CD4-positive, alpha-beta memory T cell (primary cell): ENCODE measurements around the gene SRRM2. TPM values are rescaled to one million over a fixed set of nuclear protein-coding genes. Genes with fewer than 3 reads are reported as not detected.

Experiments used
- polyA plus RNA-seq, 2 donors: library from polyadenylated mRNA; unstranded; fragments of 300-500 nt; fragmentation: Illumina TruSeq; gene quantifications; one replicate each; pipeline ENCODE4 v1.2.3, GENCODE V29; 2021
- total RNA-seq, 2 experiments: library from RNA; stranded (reverse); gene quantifications; one replicate each; pipeline ENCODE4 v1.2.3, GENCODE V29; 2021

The SRRM2 gene
- total and polyA plus RNA-seq, 4 experiments from 2014 or later: 11.8 to 1,137 (median 625) TPM

Other genes starting within 250 kb of the SRRM2 start
- 100 to 1,000 TPM; 125 to 129 TPM for gene ATP6V0C, start 238.7 kb upstream of the SRRM2 start, total RNA-seq
- 10 to 100 TPM; 57.5 to 81.6 TPM for gene ATP6V0C, start 238.7 kb upstream of the SRRM2 start, polyA plus RNA-seq
- gene AMDHD2, start 232.3 kb upstream of the SRRM2 start, total RNA-seq: 100 to 1,000 TPM; 114 to 121 TPM
- 10 to 100 TPM; 17.0 to 22.3 TPM for gene AMDHD2, start 232.3 kb upstream of the SRRM2 start, polyA plus RNA-seq
- gene CEMP1, start 221.2 kb upstream of the SRRM2 start, total RNA-seq: 1 to 10 TPM; 1.7 to 3.0 TPM
- gene CEMP1, start 221.2 kb upstream of the SRRM2 start, polyA plus RNA-seq: 1 to 10 TPM; 1.9 to 5.0 TPM
- gene PDPK1, start 214.6 kb upstream of the SRRM2 start, total RNA-seq: 10 to 100 TPM; 61.2 to 71.3 TPM
- 10 to 100 TPM; 26.4 to 42.1 TPM for gene PDPK1, start 214.6 kb upstream of the SRRM2 start, polyA plus RNA-seq
- 10 to 100 TPM; 26.7 to 27.1 TPM for gene KCTD5, start 70.1 kb upstream of the SRRM2 start, total RNA-seq
- gene KCTD5, start 70.1 kb upstream of the SRRM2 start, polyA plus RNA-seq: 10 to 100 TPM; 19.6 to 22.5 TPM
- under 1 TPM; 0.61 to 0.96 TPM for gene PRSS27, start 32.4 kb upstream of the SRRM2 start, total RNA-seq
- not detected for gene PRSS27, start 32.4 kb upstream of the SRRM2 start, polyA plus RNA-seq
- gene ELOB, start 24.6 kb downstream of the SRRM2 start, total RNA-seq: 10 to 100 TPM; 83.0 to 86.8 TPM
- 100 to 1,000 TPM; 268 to 270 TPM for gene ELOB, start 24.6 kb downstream of the SRRM2 start, polyA plus RNA-seq
- gene PRSS33, start 34.9 kb downstream of the SRRM2 start, total RNA-seq: not detected
- gene PRSS33, start 34.9 kb downstream of the SRRM2 start, polyA plus RNA-seq: not detected
- not detected for gene PRSS41, start 45.8 kb downstream of the SRRM2 start, total RNA-seq
- gene PRSS41, start 45.8 kb downstream of the SRRM2 start, polyA plus RNA-seq: not detected
- gene PRSS21, start 64.6 kb downstream of the SRRM2 start, total RNA-seq: 1 to 10 TPM in 1 of 2 experiments, under 1 TPM in 1; 0.96 to 2.6 TPM
- 10 to 100 TPM in 1 of 2 donors, 1 to 10 TPM in 1; 6.2 to 11.5 TPM for gene PRSS21, start 64.6 kb downstream of the SRRM2 start, polyA plus RNA-seq
- gene ZG16B, start 77.7 kb downstream of the SRRM2 start, total RNA-seq: not detected
- gene ZG16B, start 77.7 kb downstream of the SRRM2 start, polyA plus RNA-seq: under 1 TPM in 1 of 2 donors, not detected in 1; 0.79 TPM
- gene PRSS22, start 105.5 kb downstream of the SRRM2 start, total RNA-seq: under 1 TPM in 1 of 2 experiments, not detected in 1; 0.39 TPM
- gene PRSS22, start 105.5 kb downstream of the SRRM2 start, polyA plus RNA-seq: under 1 TPM in 1 of 2 donors, not detected in 1; 0.42 TPM
- gene FLYWCH2, start 130.6 kb downstream of the SRRM2 start, total RNA-seq: 10 to 100 TPM; 24.1 to 27.1 TPM
- 10 to 100 TPM; 21.1 to 23.3 TPM for gene FLYWCH2, start 130.6 kb downstream of the SRRM2 start, polyA plus RNA-seq
- 100 to 1,000 TPM; 121 to 123 TPM for gene FLYWCH1, start 159.3 kb downstream of the SRRM2 start, total RNA-seq
- 10 to 100 TPM in 1 of 2 donors, 1 to 10 TPM in 1; 7.1 to 21.2 TPM for gene FLYWCH1, start 159.3 kb downstream of the SRRM2 start, polyA plus RNA-seq
- gene KREMEN2, start 211.6 kb downstream of the SRRM2 start, total RNA-seq: not detected
- gene KREMEN2, start 211.6 kb downstream of the SRRM2 start, polyA plus RNA-seq: not detected
- gene PAQR4, start 216.7 kb downstream of the SRRM2 start, total RNA-seq: 1 to 10 TPM; 1.5 to 1.7 TPM
- gene PAQR4, start 216.7 kb downstream of the SRRM2 start, polyA plus RNA-seq: under 1 TPM; 0.77 to 0.81 TPM
- gene PKMYT1, start 227.8 kb downstream of the SRRM2 start, total RNA-seq: under 1 TPM in 1 of 2 experiments, not detected in 1; 0.79 TPM
- not detected for gene PKMYT1, start 227.8 kb downstream of the SRRM2 start, polyA plus RNA-seq